ENCODE results near the gene FOS. TPM values are rescaled to one million over a fixed set of nuclear protein-coding genes. Genes with fewer than 3 reads are reported as not detected.

Gene FOS
- total and polyA plus RNA-seq, 2 of the 13 experiments (the other 11 are each of a cell fraction or from before 2014, with no cell fraction given) = 15.9 to 24.2 TPM

- TF ChIP-seq ZNF503 (CRISPR knock-in tag; IDR thresholded peaks at IDR 0.05) = 0 out of 2 replicates have a peak, but pooled peaks have one; percentile 70
- TF ChIP-seq CHCHD3 (CRISPR knock-in tag; IDR thresholded peaks at IDR 0.05) = no peak
- no peak for TF ChIP-seq ZNF335 (CRISPR knock-in tag; IDR thresholded peaks at IDR 0.05)
- TF ChIP-seq ZNF451 (CRISPR knock-in tag; IDR thresholded peaks at IDR 0.05) = no peak
- TF ChIP-seq PRDM15 (CRISPR knock-in tag; IDR thresholded peaks at IDR 0.05) = no peak
- no peak for TF ChIP-seq U2AF2 (IDR thresholded peaks at IDR 0.05; ENCODE audit: low read depth, low read length)
- TF ChIP-seq ZIK1 (CRISPR knock-in tag; IDR thresholded peaks at IDR 0.05; ENCODE audit: borderline replicate concordance, low read depth) = no peak
- TF ChIP-seq FOXP4 (CRISPR knock-in tag; IDR thresholded peaks at IDR 0.05) = peak; percentile 54; the same call in 1 of the 2 replicates
- no peak for TF ChIP-seq ZNF619 (CRISPR knock-in tag; IDR thresholded peaks at IDR 0.05)
- no peak for TF ChIP-seq MED8 (CRISPR knock-in tag; IDR thresholded peaks at IDR 0.05; ENCODE audit: insufficient replicate concordance)
- no peak for TF ChIP-seq ZNF124 (CRISPR knock-in tag; IDR thresholded peaks at IDR 0.05)
- TF ChIP-seq FOSL2 (CRISPR knock-in tag; IDR thresholded peaks at IDR 0.05) = no peak; the same call in 1 of the 2 replicates
- TF ChIP-seq ZNF512B (CRISPR knock-in tag; IDR thresholded peaks at IDR 0.05; ENCODE audit: borderline replicate concordance) = no peak
- TF ChIP-seq CREM (IDR thresholded peaks at IDR 0.05) = 0 out of 2 replicates have a peak, but pooled peaks have one; percentile 41
- no peak for TF ChIP-seq CREM (CRISPR knock-in tag; IDR thresholded peaks at IDR 0.05)
- TF ChIP-seq RAD21 (CRISPR knock-in tag; IDR thresholded peaks at IDR 0.05) = no peak
- TF ChIP-seq ZNF816 (CRISPR knock-in tag; IDR thresholded peaks at IDR 0.05; ENCODE audit: borderline replicate concordance) = no peak
- TF ChIP-seq HMGA1 (CRISPR knock-in tag; conservative IDR thresholded peaks at IDR 0.05) = no peak
- TF ChIP-seq MYC (CRISPR knock-in tag; IDR thresholded peaks at IDR 0.05; ENCODE audit: borderline replicate concordance) = no peak
Observed at GRCh38 chr14:75328558-75329155, 50.0 kb downstream of the FOS start (continued).
